HEK293 (cell line): ENCODE results near the gene ZNF555.

Source experiments
- GLIS2 ChIP-seq: fragments of 450-650 bp; formaldehyde crosslinking; IDR thresholded peaks from 2 replicates; pipeline ENCODE4 v1.5.1; 2016; ENCODE audit warnings: missing biosample characterization, missing genetic modification characterization
- KLF16 ChIP-seq: fragments of 450-650 bp; formaldehyde crosslinking; IDR thresholded peaks from 2 replicates; pipeline ENCODE4 v1.5.1; 2017; ENCODE audit warnings: missing biosample characterization, missing genetic modification characterization
- SALL2 ChIP-seq: fragments of 450-650 bp; formaldehyde crosslinking; IDR thresholded peaks from 2 replicates; pipeline ENCODE4 v1.5.0; 2017; ENCODE audit warnings: missing biosample characterization, mild to moderate bottlenecking, missing genetic modification characterization, borderline replicate concordance
- SCRT2 ChIP-seq: fragments of 450-650 bp; formaldehyde crosslinking; IDR thresholded peaks from 2 replicates; pipeline ENCODE4 v1.5.1; 2016; ENCODE audit warnings: missing biosample characterization, missing genetic modification characterization
- ZBTB1 ChIP-seq: fragments of 450-650 bp; formaldehyde crosslinking; IDR thresholded peaks from 2 replicates; pipeline ENCODE4 v1.5.1; 2016; ENCODE audit warnings: missing biosample characterization, missing genetic modification characterization
- ZBTB21 ChIP-seq: fragments of 450-650 bp; formaldehyde crosslinking; IDR thresholded peaks from 2 replicates; pipeline ENCODE4 v1.5.1; 2017; ENCODE audit warnings: missing biosample characterization, missing genetic modification characterization
- ZNF10 ChIP-seq: fragments of 450-650 bp; formaldehyde crosslinking; IDR thresholded peaks from 2 replicates; pipeline ENCODE4 v1.5.1; 2017; ENCODE audit warnings: missing biosample characterization, missing genetic modification characterization
- ZNF121 ChIP-seq: fragments of 450-650 bp; formaldehyde crosslinking; IDR thresholded peaks from 2 replicates; pipeline ENCODE4 v1.5.1; 2016; ENCODE audit warnings: missing biosample characterization, missing genetic modification characterization
- ZNF155 ChIP-seq: fragments of 450-650 bp; formaldehyde crosslinking; IDR thresholded peaks from 2 replicates; pipeline ENCODE4 v1.5.1; 2016; ENCODE audit warnings: missing biosample characterization, missing genetic modification characterization
- ZNF221 ChIP-seq: fragments of 450-650 bp; formaldehyde crosslinking; IDR thresholded peaks from 2 replicates; pipeline ENCODE4 v1.5.1; 2017; ENCODE audit warnings: missing biosample characterization, missing genetic modification characterization, borderline replicate concordance
- ZNF24 ChIP-seq: fragments of 450-650 bp; formaldehyde crosslinking; IDR thresholded peaks from 2 replicates; pipeline ENCODE4 v1.5.1; 2016; ENCODE audit warnings: missing biosample characterization, missing genetic modification characterization
- ZNF324 ChIP-seq: fragments of 450-650 bp; formaldehyde crosslinking; IDR thresholded peaks from 2 replicates; pipeline ENCODE4 v1.5.1; 2016; ENCODE audit warnings: missing biosample characterization, missing genetic modification characterization
- ZNF391 ChIP-seq: fragments of 450-650 bp; formaldehyde crosslinking; IDR thresholded peaks from 2 replicates; pipeline ENCODE4 v1.5.1; 2016; ENCODE audit warnings: low read depth, missing biosample characterization, missing genetic modification characterization, borderline replicate concordance
- ZNF416 ChIP-seq: fragments of 450-650 bp; formaldehyde crosslinking; IDR thresholded peaks from 2 replicates; pipeline ENCODE4 v1.5.1; 2016; ENCODE audit warnings: missing biosample characterization, missing genetic modification characterization
- ZNF558 ChIP-seq: fragments of 450-650 bp; formaldehyde crosslinking; IDR thresholded peaks from 2 replicates; pipeline ENCODE4 v1.5.1; 2016; ENCODE audit warnings: missing biosample characterization, missing genetic modification characterization
- ZNF585B ChIP-seq: fragments of 450-650 bp; formaldehyde crosslinking; IDR thresholded peaks from 2 replicates; pipeline ENCODE4 v1.5.1; 2016; ENCODE audit warnings: missing biosample characterization, missing genetic modification characterization
- ZNF623 ChIP-seq: fragments of 450-650 bp; formaldehyde crosslinking; IDR thresholded peaks from 2 replicates; pipeline ENCODE4 v1.5.1; 2016; ENCODE audit warnings: missing biosample characterization, missing genetic modification characterization
- ZNF701 ChIP-seq: fragments of 450-650 bp; formaldehyde crosslinking; IDR thresholded peaks from 2 replicates; pipeline ENCODE4 v1.5.1; 2016; ENCODE audit warnings: missing biosample characterization, missing genetic modification characterization
- ZNF791 ChIP-seq: fragments of 450-650 bp; formaldehyde crosslinking; IDR thresholded peaks from 2 replicates; pipeline ENCODE4 v1.5.1; 2016; ENCODE audit warnings: missing biosample characterization, missing genetic modification characterization
- ZNF792 ChIP-seq: fragments of 450-650 bp; formaldehyde crosslinking; IDR thresholded peaks from 2 replicates; pipeline ENCODE4 v1.5.1; 2016; ENCODE audit warnings: missing biosample characterization, missing genetic modification characterization
- ZSCAN16 ChIP-seq: fragments of 450-650 bp; formaldehyde crosslinking; IDR thresholded peaks from 2 replicates; pipeline ENCODE4 v1.5.1; 2016; ENCODE audit warnings: missing biosample characterization, missing genetic modification characterization
- TF ChIP-seq, protein P1 (sequence below): fragments of 450-650 bp; formaldehyde crosslinking; IDR thresholded peaks from 2 replicates; pipeline ENCODE4; 2016; ENCODE audit warnings: missing biosample characterization, missing genetic modification characterization
- TF ChIP-seq, protein P2 (sequence below): fragments of 450-650 bp; formaldehyde crosslinking; IDR thresholded peaks from 2 replicates; pipeline ENCODE4 v1.5.1; 2016; ENCODE audit warnings: missing biosample characterization, missing genetic modification characterization
- TF ChIP-seq, protein P3 (sequence below): fragments of 450-650 bp; formaldehyde crosslinking; IDR thresholded peaks from 2 replicates; pipeline ENCODE4 v1.5.1; 2017; ENCODE audit warnings: missing biosample characterization, missing genetic modification characterization
- TF ChIP-seq, protein P4 (sequence below): sonication (generic); formaldehyde crosslinking; IDR thresholded peaks from 2 replicates; pipeline ENCODE4 v1.8.1; 2022; ENCODE audit warnings: mild to moderate bottlenecking, moderate library complexity, missing genetic modification reagents
- TF ChIP-seq, protein P5 (sequence below): fragments of 450-650 bp; formaldehyde crosslinking; IDR thresholded peaks from 2 replicates; pipeline ENCODE4 v1.5.1; 2016; ENCODE audit warnings: missing biosample characterization, missing genetic modification characterization
- TF ChIP-seq, protein P6 (sequence below): fragments of 450-650 bp; formaldehyde crosslinking; IDR thresholded peaks from 2 replicates; pipeline ENCODE4 v1.5.1; 2016; ENCODE audit warnings: missing biosample characterization, missing genetic modification characterization
- TF ChIP-seq, protein P7 (sequence below): fragments of 450-650 bp; formaldehyde crosslinking; IDR thresholded peaks from 2 replicates; pipeline ENCODE4 v1.5.1; 2016; ENCODE audit warnings: missing biosample characterization, missing genetic modification characterization

ZNF555 gene

DNA sequence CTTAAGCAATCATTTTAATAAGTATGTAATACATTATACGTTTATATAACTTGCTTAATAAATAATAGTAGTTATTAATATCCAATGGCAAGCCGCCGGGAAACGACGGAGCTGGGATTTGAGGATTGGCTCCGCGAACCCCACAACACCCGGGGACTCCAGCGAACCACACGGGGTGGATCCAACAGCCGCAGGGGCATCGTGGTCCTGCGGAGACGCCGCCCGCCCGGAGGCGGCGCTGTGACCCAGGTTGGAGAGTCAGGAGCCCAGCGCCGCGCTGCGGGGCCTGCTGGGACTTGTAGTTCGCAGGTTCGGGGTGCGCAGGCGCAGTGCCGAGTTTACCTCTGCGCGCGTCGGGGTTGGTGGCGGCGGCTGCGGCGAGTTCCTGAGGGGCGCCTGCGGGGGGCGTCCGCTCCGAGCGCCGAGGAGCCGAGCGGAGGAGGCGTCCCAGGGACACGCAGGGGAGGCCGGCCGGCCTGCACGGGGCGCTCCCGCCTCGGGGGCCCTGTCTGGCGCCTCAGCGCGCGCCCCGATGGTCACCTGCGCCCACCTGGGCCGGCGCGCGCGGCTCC lies 21.6 kb upstream of the ZNF555 start, which contains the start of gene ZNF554 (continued):
- no peak for TF ChIP-seq SCRT2 (tag by site-specific recombination)
- TF ChIP-seq ZNF416 (tag by site-specific recombination), result no peak
- TF ChIP-seq ZNF701 (tag by site-specific recombination), result no peak
- TF ChIP-seq, protein P1, sequence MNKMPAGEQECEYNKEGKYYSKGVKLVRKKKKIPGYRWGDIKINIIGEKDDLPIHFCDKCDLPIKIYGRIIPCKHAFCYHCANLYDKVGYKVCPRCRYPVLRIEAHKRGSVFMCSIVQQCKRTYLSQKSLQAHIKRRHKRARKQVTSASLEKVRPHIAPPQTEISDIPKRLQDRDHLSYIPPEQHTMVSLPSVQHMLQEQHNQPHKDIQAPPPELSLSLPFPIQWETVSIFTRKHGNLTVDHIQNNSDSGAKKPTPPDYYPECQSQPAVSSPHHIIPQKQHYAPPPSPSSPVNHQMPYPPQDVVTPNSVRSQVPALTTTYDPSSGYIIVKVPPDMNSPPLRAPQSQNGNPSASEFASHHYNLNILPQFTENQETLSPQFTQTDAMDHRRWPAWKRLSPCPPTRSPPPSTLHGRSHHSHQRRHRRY (tag by site-specific recombination), result no peak
- no peak for TF ChIP-seq ZNF10 (tag by site-specific recombination)
- peak; percentile 10; the same call in 1 of the 2 replicates for TF ChIP-seq ZNF623 (tag by site-specific recombination)
- TF ChIP-seq ZNF24 (tag by site-specific recombination), result peak; percentile 52; the same call in 1 of the 2 replicates
- TF ChIP-seq, protein P2, sequence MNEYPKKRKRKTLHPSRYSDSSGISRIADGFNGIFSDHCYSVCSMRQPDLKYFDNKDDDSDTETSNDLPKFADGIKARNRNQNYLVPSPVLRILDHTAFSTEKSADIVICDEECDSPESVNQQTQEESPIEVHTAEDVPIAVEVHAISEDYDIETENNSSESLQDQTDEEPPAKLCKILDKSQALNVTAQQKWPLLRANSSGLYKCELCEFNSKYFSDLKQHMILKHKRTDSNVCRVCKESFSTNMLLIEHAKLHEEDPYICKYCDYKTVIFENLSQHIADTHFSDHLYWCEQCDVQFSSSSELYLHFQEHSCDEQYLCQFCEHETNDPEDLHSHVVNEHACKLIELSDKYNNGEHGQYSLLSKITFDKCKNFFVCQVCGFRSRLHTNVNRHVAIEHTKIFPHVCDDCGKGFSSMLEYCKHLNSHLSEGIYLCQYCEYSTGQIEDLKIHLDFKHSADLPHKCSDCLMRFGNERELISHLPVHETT (tag by site-specific recombination), result no peak; the same call in 1 of the 2 replicates
- TF ChIP-seq ZNF324 (tag by site-specific recombination), result peak; percentile 78
- no peak for TF ChIP-seq ZNF558
- no peak for TF ChIP-seq ZNF585B (tag by site-specific recombination)
- no peak for TF ChIP-seq SALL2 (tag by site-specific recombination)
- no peak for TF ChIP-seq ZSCAN16
- TF ChIP-seq ZNF792, result no peak
- peak; percentile 67; the same call in 1 of the 2 replicates for TF ChIP-seq KLF16 (tag by site-specific recombination)
- TF ChIP-seq ZNF221 (tag by site-specific recombination), result no peak
- TF ChIP-seq, protein P3, sequence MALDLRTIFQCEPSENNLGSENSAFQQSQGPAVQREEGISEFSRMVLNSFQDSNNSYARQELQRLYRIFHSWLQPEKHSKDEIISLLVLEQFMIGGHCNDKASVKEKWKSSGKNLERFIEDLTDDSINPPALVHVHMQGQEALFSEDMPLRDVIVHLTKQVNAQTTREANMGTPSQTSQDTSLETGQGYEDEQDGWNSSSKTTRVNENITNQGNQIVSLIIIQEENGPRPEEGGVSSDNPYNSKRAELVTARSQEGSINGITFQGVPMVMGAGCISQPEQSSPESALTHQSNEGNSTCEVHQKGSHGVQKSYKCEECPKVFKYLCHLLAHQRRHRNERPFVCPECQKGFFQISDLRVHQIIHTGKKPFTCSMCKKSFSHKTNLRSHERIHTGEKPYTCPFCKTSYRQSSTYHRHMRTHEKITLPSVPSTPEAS (tag by site-specific recombination), result no peak
- TF ChIP-seq ZBTB21 (tag by site-specific recombination), result peak; percentile 29; the same call in 1 of the 2 replicates
- TF ChIP-seq ZBTB1 (tag by site-specific recombination), result no peak
- TF ChIP-seq, protein P4, sequence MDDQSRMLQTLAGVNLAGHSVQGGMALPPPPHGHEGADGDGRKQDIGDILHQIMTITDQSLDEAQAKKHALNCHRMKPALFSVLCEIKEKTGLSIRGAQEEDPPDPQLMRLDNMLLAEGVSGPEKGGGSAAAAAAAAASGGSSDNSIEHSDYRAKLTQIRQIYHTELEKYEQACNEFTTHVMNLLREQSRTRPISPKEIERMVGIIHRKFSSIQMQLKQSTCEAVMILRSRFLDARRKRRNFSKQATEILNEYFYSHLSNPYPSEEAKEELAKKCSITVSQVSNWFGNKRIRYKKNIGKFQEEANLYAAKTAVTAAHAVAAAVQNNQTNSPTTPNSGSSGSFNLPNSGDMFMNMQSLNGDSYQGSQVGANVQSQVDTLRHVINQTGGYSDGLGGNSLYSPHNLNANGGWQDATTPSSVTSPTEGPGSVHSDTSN (CRISPR knock-in tag), result no peak
- no peak for TF ChIP-seq ZNF155 (tag by site-specific recombination)
- peak; percentile 82 for TF ChIP-seq GLIS2
- TF ChIP-seq, protein P5, sequence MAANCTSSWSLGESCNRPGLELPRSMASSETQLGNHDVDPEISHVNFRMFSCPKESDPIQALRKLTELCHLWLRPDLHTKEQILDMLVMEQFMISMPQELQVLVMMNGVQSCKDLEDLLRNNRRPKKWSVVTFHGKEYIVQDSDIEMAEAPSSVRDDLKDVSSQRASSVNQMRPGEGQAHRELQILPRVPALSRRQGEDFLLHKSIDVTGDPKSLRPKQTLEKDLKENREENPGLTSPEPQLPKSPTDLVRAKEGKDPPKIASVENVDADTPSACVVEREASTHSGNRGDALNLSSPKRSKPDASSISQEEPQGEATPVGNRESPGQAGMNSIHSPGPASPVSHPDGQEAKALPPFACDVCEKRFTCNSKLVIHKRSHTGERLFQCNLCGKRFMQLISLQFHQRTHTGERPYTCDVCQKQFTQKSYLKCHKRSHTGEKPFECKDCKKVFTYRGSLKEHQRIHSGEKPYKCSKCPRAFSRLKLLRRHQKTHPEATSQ, result no peak
- TF ChIP-seq ZNF391, result no peak; the same call in 1 of the 2 replicates
- TF ChIP-seq, protein P6, sequence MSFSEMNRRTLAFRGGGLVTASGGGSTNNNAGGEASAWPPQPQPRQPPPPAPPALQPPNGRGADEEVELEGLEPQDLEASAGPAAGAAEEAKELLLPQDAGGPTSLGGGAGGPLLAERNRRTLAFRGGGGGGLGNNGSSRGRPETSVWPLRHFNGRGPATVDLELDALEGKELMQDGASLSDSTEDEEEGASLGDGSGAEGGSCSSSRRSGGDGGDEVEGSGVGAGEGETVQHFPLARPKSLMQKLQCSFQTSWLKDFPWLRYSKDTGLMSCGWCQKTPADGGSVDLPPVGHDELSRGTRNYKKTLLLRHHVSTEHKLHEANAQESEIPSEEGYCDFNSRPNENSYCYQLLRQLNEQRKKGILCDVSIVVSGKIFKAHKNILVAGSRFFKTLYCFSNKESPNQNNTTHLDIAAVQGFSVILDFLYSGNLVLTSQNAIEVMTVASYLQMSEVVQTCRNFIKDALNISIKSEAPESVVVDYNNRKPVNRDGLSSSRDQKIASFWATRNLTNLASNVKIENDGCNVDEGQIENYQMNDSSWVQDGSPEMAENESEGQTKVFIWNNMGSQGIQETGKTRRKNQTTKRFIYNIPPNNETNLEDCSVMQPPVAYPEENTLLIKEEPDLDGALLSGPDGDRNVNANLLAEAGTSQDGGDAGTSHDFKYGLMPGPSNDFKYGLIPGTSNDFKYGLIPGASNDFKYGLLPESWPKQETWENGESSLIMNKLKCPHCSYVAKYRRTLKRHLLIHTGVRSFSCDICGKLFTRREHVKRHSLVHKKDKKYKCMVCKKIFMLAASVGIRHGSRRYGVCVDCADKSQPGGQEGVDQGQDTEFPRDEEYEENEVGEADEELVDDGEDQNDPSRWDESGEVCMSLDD (tag by site-specific recombination), result peak; percentile 91
- TF ChIP-seq ZNF791, result no peak
- TF ChIP-seq, protein P7, sequence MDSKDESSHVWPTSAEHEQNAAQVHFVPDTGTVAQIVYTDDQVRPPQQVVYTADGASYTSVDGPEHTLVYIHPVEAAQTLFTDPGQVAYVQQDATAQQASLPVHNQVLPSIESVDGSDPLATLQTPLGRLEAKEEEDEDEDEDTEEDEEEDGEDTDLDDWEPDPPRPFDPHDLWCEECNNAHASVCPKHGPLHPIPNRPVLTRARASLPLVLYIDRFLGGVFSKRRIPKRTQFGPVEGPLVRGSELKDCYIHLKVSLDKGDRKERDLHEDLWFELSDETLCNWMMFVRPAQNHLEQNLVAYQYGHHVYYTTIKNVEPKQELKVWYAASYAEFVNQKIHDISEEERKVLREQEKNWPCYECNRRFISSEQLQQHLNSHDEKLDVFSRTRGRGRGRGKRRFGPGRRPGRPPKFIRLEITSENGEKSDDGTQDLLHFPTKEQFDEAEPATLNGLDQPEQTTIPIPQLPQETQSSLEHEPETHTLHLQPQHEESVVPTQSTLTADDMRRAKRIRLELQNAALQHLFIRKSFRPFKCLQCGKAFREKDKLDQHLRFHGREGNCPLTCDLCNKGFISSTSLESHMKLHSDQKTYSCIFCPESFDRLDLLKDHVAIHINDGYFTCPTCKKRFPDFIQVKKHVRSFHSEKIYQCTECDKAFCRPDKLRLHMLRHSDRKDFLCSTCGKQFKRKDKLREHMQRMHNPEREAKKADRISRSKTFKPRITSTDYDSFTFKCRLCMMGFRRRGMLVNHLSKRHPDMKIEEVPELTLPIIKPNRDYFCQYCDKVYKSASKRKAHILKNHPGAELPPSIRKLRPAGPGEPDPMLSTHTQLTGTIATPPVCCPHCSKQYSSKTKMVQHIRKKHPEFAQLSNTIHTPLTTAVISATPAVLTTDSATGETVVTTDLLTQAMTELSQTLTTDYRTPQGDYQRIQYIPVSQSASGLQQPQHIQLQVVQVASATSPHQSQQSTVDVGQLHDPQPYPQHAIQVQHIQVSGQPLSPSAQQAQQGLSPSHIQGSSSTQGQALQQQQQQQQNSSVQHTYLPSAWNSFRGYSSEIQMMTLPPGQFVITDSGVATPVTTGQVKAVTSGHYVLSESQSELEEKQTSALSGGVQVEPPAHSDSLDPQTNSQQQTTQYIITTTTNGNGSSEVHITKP (tag by site-specific recombination), result peak; percentile 74
- no peak for TF ChIP-seq ZNF121 (tag by site-specific recombination)
